ENCODE results near the gene PCDHGC5. TPM values are rescaled to one million over a fixed set of nuclear protein-coding genes. Genes with fewer than 3 reads are reported as not detected.

The PCDHGC5 gene
- total RNA-seq, 1 donor from 2014 or later = 0.43 TPM

DNA sequence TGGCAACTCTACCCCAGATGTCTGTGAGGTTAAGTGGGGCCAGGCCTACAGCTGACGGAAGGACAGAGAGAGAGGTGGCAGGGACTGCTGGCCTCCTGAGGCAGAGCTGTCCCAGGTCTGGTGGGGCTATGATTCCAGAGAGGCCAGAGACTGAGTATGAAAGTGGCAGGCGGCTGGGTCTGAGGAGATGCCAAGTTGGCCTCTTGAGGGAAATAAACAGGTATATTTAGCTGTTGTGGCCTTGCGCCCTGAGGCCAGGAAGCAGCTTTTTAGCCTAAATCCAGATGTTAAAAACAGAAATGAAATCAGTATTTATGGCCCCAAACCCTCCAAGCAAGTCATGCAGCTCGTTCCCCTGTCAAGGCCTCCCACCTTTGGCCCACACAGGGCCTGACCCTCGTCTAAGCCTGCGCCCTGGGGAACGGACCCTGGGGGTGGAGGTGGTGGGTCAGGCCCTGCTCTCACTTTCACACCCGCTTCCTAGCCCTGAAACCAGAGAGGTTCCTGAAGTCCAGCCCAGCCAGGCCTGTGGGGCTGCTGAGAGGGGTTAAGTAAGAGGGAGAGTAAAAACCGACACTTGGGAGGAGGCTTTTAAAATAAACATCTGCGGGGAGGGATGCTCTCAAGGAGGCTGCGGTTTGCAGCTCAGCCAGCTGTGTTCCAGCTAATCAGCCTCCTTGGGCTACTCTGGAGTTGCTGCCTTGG is 18.7 kb downstream of the PCDHGC5 start:
- no peaks in the 10 kb centered on the region for H3K9me3 Mint-ChIP-seq
- Histone ChIP-seq H2AFZ (replicated peaks) (no peak overlapping the region), H3K9me3 (ENCODE audit: low read depth) (no peaks in the 10 kb centered on the region), H4K20me1 (ENCODE audit: low read depth) (peaks cover 16% of the 10 kb centered on the region), H3F3A (ENCODE audit: low read depth) (peaks cover 38% of the 10 kb centered on the region), H3K4me1 (peaks cover 27% of the 10 kb centered on the region), H3K4me2 (peak overlapping the region; percentile 71), H3K27me3 (no peaks in the 10 kb centered on the region), H3K36me3 (no peaks in the 10 kb centered on the region), H3K9ac (no peak overlapping the region), H3K4me3 (no peak overlapping the region), H3K27ac (peak overlapping the region; percentile 47), H3K79me2 (ENCODE audit: low read depth) (no peaks in the 10 kb centered on the region)
- H3K4me1 Mint-ChIP-seq = peaks cover 55% of the 10 kb centered on the region
- peak overlapping the region; percentile 99 for H3K27ac Mint-ChIP-seq
- H3K4me3 Mint-ChIP-seq = peak overlapping the region; percentile 67
- H3K36me3 Mint-ChIP-seq = peaks cover 29% of the 10 kb centered on the region
- peak; percentile 47 for DNase-seq (ENCODE audit: low spot score)
- H3K27me3 Mint-ChIP-seq (ENCODE audit: insufficient read depth, low read depth) = peaks cover 10% of the 10 kb centered on the region
- TF ChIP-seq, protein P1, sequence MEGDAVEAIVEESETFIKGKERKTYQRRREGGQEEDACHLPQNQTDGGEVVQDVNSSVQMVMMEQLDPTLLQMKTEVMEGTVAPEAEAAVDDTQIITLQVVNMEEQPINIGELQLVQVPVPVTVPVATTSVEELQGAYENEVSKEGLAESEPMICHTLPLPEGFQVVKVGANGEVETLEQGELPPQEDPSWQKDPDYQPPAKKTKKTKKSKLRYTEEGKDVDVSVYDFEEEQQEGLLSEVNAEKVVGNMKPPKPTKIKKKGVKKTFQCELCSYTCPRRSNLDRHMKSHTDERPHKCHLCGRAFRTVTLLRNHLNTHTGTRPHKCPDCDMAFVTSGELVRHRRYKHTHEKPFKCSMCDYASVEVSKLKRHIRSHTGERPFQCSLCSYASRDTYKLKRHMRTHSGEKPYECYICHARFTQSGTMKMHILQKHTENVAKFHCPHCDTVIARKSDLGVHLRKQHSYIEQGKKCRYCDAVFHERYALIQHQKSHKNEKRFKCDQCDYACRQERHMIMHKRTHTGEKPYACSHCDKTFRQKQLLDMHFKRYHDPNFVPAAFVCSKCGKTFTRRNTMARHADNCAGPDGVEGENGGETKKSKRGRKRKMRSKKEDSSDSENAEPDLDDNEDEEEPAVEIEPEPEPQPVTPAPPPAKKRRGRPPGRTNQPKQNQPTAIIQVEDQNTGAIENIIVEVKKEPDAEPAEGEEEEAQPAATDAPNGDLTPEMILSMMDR (IDR thresholded peaks at IDR 0.05) = no peak

DNA sequence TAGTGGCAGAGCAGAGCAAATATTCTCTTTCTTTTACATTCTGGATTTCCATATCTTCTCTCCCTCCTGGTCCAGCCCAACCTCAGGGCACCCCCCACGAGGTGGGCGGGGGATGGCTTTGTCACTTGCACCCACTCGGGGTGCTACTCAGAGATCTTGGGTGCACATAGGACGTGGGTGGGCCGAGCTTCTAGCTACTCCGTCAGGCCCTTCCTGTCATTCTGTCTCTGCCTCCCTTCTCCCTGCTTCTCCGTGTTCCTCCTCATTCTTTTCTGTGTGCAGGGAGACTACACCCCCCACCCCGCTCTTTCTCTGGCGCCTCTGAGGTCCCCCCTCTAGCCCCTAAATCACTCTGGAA is 19.5 kb downstream of the PCDHGC5 start:
- Mint-ChIP-seq H3K4me3 (peak overlapping the region; percentile 67), H3K9me3 (no peaks in the 10 kb centered on the region), H3K36me3 (peaks cover 29% of the 10 kb centered on the region), H3K27ac (peak overlapping the region; percentile 99), H3K4me1 (peaks cover 62% of the 10 kb centered on the region), H3K27me3 (ENCODE audit: insufficient read depth, low read depth) (peaks cover 15% of the 10 kb centered on the region)
- no peaks in the 10 kb centered on the region for H3K36me3 ChIP-seq
- peak overlapping the region; percentile 47 for H3K27ac ChIP-seq
- H4K20me1 ChIP-seq (ENCODE audit: low read depth) = peaks cover 16% of the 10 kb centered on the region
- H2AFZ ChIP-seq (replicated peaks) = no peak overlapping the region
- no peak for TF ChIP-seq EZH2 (IDR thresholded peaks at IDR 0.05)
- TF ChIP-seq EZH2phosphoT487 (IDR thresholded peaks at IDR 0.05) = no peak
- TF ChIP-seq, protein P1 (IDR thresholded peaks at IDR 0.05) = no peak
- H3K27me3 ChIP-seq = no peaks in the 10 kb centered on the region
- no peak overlapping the region for H3K9ac ChIP-seq
- H3K9me3 ChIP-seq (ENCODE audit: low read depth) = no peaks in the 10 kb centered on the region
- H3K4me3 ChIP-seq = peak overlapping the region; percentile 5
- H3K79me2 ChIP-seq (ENCODE audit: low read depth) = no peaks in the 10 kb centered on the region
- H3K4me1 ChIP-seq = peaks cover 31% of the 10 kb centered on the region
- no peak for DNase-seq (ENCODE audit: low spot score)
- peak overlapping the region; percentile 71 for H3K4me2 ChIP-seq
- peaks cover 45% of the 10 kb centered on the region for H3F3A ChIP-seq (ENCODE audit: low read depth)

DNA sequence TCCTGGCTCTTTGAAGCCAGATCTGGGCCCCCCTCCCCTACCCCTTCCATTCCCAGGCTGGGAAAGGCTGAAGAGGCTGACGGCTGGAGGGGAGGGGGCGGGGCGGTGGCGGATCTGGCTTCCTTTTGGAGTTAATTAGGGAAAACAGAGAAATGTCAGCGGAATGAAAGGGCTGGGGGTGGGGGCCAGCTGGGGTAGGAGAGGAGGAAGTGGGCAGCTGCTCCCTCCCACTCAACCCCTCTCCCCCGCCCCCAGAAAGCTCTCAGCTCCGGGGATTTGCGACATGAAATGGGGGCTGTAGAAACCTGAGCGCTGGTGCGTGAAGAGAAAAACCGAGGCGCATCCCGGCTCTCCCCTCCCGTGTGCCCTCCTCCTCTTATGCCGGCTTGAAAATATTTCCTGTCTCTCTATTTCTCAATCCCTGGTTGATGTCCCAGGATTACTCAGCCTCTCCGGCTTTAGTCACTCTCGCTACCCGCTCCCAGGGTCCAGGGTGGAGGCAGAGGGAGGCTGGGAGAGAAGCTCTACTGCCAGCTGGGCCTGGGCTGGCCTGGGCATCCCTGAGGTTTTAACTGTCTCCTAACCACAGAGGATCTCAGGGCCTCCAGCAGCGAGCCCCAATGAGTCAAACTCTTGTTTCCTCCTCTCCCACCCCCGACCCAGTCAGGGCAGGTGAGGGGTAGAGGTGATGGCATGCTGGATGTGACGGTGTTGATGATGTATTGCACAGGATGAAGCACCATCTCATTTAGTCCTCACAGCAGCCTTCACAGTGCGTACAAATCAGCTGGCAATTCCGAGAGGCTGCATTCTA is 20.1 kb downstream of the PCDHGC5 start:
- H3K27me3 ChIP-seq = no peaks in the 10 kb centered on the region
- peak overlapping the region; percentile 47 for H3K27ac ChIP-seq
- H2AFZ ChIP-seq (replicated peaks) = no peak overlapping the region
- H3K4me3 ChIP-seq = peak overlapping the region; percentile 33
- H3K79me2 ChIP-seq (ENCODE audit: low read depth) = no peaks in the 10 kb centered on the region
- Mint-ChIP-seq H3K4me3 (peak overlapping the region; percentile 67), H3K27ac (peak overlapping the region; percentile 99), H3K9me3 (no peaks in the 10 kb centered on the region), H3K4me1 (peaks cover 62% of the 10 kb centered on the region), H3K27me3 (ENCODE audit: insufficient read depth, low read depth) (peaks cover 20% of the 10 kb centered on the region), H3K36me3 (peaks cover 25% of the 10 kb centered on the region)
- H3K9ac ChIP-seq = no peak overlapping the region
- H3K4me2 ChIP-seq = peak overlapping the region; percentile 71
- H3F3A ChIP-seq (ENCODE audit: low read depth) = peaks cover 51% of the 10 kb centered on the region
- H4K20me1 ChIP-seq (ENCODE audit: low read depth) = peaks cover 16% of the 10 kb centered on the region
- TF ChIP-seq, protein P1 (IDR thresholded peaks at IDR 0.05) = no peak
- TF ChIP-seq EZH2phosphoT487 (IDR thresholded peaks at IDR 0.05) (no peak), EZH2 (IDR thresholded peaks at IDR 0.05) (no peak)
- H3K36me3 ChIP-seq = no peaks in the 10 kb centered on the region
- peaks cover 32% of the 10 kb centered on the region for H3K4me1 ChIP-seq
- peak; percentile 93 for DNase-seq (ENCODE audit: low spot score)
- H3K9me3 ChIP-seq (ENCODE audit: low read depth) = no peaks in the 10 kb centered on the region

All from neural progenitor cell (in vitro differentiated cells).